ENCODE measurements around the gene TMEM184C.

Gene TMEM184C

DNA sequence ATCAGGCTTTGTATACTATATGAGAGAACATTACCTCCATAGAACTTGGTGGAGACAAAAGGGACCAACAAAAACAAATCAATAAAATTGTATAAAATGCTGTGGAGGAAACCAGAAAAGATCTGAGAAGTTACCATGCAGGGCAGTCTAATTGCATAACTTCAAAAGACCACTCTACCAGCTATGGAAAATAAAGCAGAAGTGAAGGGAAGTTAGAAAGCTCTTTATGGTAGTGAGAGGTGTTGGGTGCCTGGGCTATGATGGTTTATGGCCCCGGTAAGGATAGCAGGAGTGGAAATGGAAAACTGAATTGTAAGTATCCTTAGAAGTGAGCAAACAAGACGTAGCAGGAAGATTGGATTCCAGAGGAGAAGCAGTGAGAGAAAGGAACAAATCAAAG is 3.1 kb downstream of the TMEM184C start:
- Mint-ChIP-seq H3K27ac (peak overlapping the region; percentile 3), H3K4me1 (peaks cover 38% of the 10 kb centered on the region), H3K9me3 (no peaks in the 10 kb centered on the region), H3K36me3 (ENCODE audit: low read depth) (peaks cover 43% of the 10 kb centered on the region), H3K4me3 (peak overlapping the region; percentile 65), H3K27me3 (ENCODE audit: low read depth, poor library complexity) (peaks cover 4% of the 10 kb centered on the region)
- no peak for DNase-seq
- TF ChIP-seq CTCF (IDR thresholded peaks at IDR 0.05) = no peak

- Mint-ChIP-seq H3K27me3 (ENCODE audit: low read depth, poor library complexity) (no peaks in the 10 kb centered on the region), H3K36me3 (ENCODE audit: low read depth) (peaks cover 54% of the 10 kb centered on the region), H3K4me1 (peaks cover 13% of the 10 kb centered on the region), H3K4me3 (no peak overlapping the region), H3K9me3 (no peaks in the 10 kb centered on the region), H3K27ac (no peak overlapping the region)
- DNase-seq = no peak
- no peak for TF ChIP-seq CTCF (IDR thresholded peaks at IDR 0.05)
Measured at GRCh38 chr4:147625733-147626132, 8.5 kb downstream of the TMEM184C start.

- Mint-ChIP-seq H3K27ac (no peak overlapping the region), H3K9me3 (no peaks in the 10 kb centered on the region), H3K27me3 (ENCODE audit: low read depth, poor library complexity) (no peaks in the 10 kb centered on the region), H3K4me3 (no peak overlapping the region), H3K4me1 (peaks cover 3% of the 10 kb centered on the region), H3K36me3 (ENCODE audit: low read depth) (peaks cover 56% of the 10 kb centered on the region)
- no peak for DNase-seq
- TF ChIP-seq CTCF (IDR thresholded peaks at IDR 0.05) = no peak
Measured at GRCh38 chr4:147626903-147627302, 9.7 kb downstream of the TMEM184C start.

GRCh38 chr4:147628415-147628814 is 11.2 kb downstream of the TMEM184C start:
- H3K9me3 Mint-ChIP-seq = no peaks in the 10 kb centered on the region
- no peak for DNase-seq
- H3K4me3 Mint-ChIP-seq = no peak overlapping the region
- H3K27me3 Mint-ChIP-seq (ENCODE audit: low read depth, poor library complexity) = no peaks in the 10 kb centered on the region
- H3K4me1 Mint-ChIP-seq = no peaks in the 10 kb centered on the region
- peaks cover 51% of the 10 kb centered on the region for H3K36me3 Mint-ChIP-seq (ENCODE audit: low read depth)
- no peak overlapping the region for H3K27ac Mint-ChIP-seq
- no peak for TF ChIP-seq CTCF (IDR thresholded peaks at IDR 0.05)

GRCh38 chr4:147629783-147630730 is 12.9 kb downstream of the TMEM184C start:
- Mint-ChIP-seq H3K4me1 (no peaks in the 10 kb centered on the region), H3K9me3 (no peaks in the 10 kb centered on the region), H3K27ac (no peak overlapping the region), H3K27me3 (ENCODE audit: low read depth, poor library complexity) (no peaks in the 10 kb centered on the region), H3K4me3 (no peak overlapping the region), H3K36me3 (ENCODE audit: low read depth) (peaks cover 53% of the 10 kb centered on the region)
- no peak for TF ChIP-seq CTCF (IDR thresholded peaks at IDR 0.05)
- no peak for DNase-seq

DNA sequence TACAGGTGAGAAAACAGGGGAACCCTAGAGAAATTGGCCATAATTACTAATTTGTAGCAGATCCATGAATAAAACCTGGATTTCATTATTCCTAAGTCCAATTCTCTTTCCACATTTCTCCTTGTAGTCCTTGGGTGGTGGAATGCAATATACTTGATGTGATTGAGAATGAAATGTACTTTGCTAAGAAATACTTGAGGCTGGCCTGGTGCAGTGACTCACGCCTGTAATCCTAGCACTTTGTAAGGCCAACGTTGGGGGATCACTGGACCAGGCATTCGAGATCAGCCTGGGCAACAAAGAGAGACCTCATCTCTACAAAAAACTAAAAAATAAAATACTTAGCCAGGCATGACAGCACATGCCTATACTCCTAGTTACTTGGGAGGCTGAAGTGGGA is 15.9 kb downstream of the TMEM184C start:
- Mint-ChIP-seq H3K27me3 (ENCODE audit: low read depth, poor library complexity) (no peaks in the 10 kb centered on the region), H3K4me1 (no peaks in the 10 kb centered on the region), H3K27ac (no peak overlapping the region), H3K9me3 (peaks cover 16% of the 10 kb centered on the region), H3K36me3 (ENCODE audit: low read depth) (peaks cover 61% of the 10 kb centered on the region), H3K4me3 (no peak overlapping the region)
- no peak for DNase-seq
- TF ChIP-seq CTCF (IDR thresholded peaks at IDR 0.05) = no peak
